GM20000 (cell line): ENCODE results near the gene CCR5.

Source experiments
- DNase-seq: peaks from one replicate; pipeline ENCODE4 v3.0.0; 2012; ENCODE audit warnings: low spot score
- TF ChIP-seq, protein P1 (sequence below): IDR thresholded peaks from 2 replicates; pipeline ENCODE4 v1.5.1; 2012; ENCODE audit warnings: mild to moderate bottlenecking, control low read depth; ENCODE audit errors: extremely low read depth, missing control alignments

CCR5 gene

DNA sequence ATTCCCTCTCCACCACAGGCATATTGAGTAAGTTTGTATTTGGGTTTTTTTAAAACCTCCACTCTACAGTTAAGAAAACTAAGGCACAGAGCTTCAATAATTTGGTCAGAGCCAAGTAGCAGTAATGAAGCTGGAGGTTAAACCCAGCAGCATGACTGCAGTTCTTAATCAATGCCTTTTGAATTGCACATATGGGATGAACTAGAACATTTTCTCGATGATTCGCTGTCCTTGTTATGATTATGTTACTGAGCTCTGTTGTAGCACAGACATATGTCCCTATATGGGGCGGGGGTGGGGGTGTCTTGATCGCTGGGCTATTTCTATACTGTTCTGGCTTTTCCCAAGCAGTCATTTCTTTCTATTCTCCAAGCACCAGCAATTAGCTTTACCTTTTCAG is 1.6 kb upstream of the CCR5 start:
- TF ChIP-seq, protein P1, sequence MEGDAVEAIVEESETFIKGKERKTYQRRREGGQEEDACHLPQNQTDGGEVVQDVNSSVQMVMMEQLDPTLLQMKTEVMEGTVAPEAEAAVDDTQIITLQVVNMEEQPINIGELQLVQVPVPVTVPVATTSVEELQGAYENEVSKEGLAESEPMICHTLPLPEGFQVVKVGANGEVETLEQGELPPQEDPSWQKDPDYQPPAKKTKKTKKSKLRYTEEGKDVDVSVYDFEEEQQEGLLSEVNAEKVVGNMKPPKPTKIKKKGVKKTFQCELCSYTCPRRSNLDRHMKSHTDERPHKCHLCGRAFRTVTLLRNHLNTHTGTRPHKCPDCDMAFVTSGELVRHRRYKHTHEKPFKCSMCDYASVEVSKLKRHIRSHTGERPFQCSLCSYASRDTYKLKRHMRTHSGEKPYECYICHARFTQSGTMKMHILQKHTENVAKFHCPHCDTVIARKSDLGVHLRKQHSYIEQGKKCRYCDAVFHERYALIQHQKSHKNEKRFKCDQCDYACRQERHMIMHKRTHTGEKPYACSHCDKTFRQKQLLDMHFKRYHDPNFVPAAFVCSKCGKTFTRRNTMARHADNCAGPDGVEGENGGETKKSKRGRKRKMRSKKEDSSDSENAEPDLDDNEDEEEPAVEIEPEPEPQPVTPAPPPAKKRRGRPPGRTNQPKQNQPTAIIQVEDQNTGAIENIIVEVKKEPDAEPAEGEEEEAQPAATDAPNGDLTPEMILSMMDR: no peak

DNA sequence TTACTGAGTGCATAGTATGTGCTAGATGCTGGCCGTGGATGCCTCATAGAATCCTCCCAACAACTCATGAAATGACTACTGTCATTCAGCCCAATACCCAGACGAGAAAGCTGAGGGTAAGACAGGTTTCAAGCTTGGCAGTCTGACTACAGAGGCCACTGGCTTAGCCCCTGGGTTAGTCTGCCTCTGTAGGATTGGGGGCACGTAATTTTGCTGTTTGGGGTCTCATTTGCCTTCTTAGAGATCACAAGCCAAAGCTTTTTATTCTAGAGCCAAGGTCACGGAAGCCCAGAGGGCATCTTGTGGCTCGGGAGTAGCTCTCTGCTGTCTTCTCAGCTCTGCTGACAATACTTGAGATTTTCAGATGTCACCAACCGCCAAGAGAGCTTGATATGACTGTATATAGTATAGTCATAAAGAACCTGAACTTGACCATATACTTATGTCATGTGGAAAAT is 1.0 kb upstream of the CCR5 start:
- DNase-seq: no peak
- TF ChIP-seq, protein P1: no peak

More for the DNA sequence above, 1.6 kb upstream of the CCR5 start:
- DNase-seq: no peak

DNA sequence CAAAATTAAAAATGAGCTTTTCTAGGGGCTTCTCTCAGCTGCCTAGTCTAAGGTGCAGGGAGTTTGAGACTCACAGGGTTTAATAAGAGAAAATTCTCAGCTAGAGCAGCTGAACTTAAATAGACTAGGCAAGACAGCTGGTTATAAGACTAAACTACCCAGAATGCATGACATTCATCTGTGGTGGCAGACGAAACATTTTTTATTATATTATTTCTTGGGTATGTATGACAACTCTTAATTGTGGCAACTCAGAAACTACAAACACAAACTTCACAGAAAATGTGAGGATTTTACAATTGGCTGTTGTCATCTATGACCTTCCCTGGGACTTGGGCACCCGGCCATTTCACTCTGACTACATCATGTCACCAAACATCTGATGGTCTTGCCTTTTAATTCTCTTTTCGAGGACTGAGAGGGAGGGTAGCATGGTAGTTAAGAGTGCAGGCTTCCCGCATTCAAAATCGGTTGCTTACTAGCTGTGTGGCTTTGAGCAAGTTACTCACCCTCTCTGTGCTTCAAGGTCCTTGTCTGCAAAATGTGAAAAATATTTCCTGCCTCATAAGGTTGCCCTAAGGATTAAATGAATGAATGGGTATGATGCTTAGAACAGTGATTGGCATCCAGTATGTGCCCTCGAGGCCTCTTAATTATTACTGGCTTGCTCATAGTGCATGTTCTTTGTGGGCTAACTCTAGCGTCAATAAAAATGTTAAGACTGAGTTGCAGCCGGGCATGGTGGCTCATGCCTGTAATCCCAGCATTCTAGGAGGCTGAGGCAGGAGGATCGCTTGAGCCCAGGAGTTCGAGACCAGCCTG is 984 bp downstream of the CCR5 start:
- no peak for DNase-seq
- TF ChIP-seq, protein P1: no peak

DNA sequence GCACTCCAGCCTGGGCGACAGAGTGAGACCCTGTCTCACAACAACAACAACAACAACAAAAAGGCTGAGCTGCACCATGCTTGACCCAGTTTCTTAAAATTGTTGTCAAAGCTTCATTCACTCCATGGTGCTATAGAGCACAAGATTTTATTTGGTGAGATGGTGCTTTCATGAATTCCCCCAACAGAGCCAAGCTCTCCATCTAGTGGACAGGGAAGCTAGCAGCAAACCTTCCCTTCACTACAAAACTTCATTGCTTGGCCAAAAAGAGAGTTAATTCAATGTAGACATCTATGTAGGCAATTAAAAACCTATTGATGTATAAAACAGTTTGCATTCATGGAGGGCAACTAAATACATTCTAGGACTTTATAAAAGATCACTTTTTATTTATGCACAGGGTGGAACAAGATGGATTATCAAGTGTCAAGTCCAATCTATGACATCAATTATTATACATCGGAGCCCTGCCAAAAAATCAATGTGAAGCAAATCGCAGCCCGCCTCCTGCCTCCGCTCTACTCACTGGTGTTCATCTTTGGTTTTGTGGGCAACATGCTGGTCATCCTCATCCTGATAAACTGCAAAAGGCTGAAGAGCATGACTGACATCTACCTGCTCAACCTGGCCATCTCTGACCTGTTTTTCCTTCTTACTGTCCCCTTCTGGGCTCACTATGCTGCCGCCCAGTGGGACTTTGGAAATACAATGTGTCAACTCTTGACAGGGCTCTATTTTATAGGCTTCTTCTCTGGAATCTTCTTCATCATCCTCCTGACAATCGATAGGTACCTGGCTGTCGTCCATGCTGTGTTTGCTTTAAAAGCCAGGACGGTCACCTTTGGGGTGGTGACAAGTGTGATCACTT is 2.0 kb downstream of the CCR5 start:
- TF ChIP-seq, protein P1: peak; percentile 71
- peak; percentile 34 for DNase-seq

DNA sequence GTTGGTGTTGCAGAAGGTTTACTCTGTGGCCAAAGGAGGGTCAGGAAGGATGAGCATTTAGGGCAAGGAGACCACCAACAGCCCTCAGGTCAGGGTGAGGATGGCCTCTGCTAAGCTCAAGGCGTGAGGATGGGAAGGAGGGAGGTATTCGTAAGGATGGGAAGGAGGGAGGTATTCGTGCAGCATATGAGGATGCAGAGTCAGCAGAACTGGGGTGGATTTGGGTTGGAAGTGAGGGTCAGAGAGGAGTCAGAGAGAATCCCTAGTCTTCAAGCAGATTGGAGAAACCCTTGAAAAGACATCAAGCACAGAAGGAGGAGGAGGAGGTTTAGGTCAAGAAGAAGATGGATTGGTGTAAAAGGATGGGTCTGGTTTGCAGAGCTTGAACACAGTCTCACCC is 4.0 kb downstream of the CCR5 start:
- DNase-seq: no peak
- TF ChIP-seq, protein P1: no peak

DNA sequence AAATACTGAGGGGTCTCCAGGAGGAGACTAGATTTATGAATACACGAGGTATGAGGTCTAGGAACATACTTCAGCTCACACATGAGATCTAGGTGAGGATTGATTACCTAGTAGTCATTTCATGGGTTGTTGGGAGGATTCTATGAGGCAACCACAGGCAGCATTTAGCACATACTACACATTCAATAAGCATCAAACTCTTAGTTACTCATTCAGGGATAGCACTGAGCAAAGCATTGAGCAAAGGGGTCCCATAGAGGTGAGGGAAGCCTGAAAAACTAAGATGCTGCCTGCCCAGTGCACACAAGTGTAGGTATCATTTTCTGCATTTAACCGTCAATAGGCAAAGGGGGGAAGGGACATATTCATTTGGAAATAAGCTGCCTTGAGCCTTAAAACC is 4.5 kb downstream of the CCR5 start:
- TF ChIP-seq, protein P1: no peak
- no peak for DNase-seq

DNA sequence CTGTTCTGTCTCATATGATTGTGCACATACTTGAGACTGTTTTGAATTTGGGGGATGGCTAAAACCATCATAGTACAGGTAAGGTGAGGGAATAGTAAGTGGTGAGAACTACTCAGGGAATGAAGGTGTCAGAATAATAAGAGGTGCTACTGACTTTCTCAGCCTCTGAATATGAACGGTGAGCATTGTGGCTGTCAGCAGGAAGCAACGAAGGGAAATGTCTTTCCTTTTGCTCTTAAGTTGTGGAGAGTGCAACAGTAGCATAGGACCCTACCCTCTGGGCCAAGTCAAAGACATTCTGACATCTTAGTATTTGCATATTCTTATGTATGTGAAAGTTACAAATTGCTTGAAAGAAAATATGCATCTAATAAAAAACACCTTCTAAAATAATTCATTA is 5.1 kb downstream of the CCR5 start:
- DNase-seq: no peak
- TF ChIP-seq, protein P1: no peak
